ENCODE results near the gene RANGAP1. TPM values are rescaled to one million over a fixed set of nuclear protein-coding genes. Genes with fewer than 3 reads are reported as not detected.

RANGAP1 gene
- total and polyA plus RNA-seq, 2 of the 13 experiments (the other 11 are each of a cell fraction or from before 2014, with no cell fraction given): 51.8 to 83.9 TPM

- TF ChIP-seq CBX5 (CRISPR knock-in tag; IDR thresholded peaks at IDR 0.05; ENCODE audit: borderline replicate concordance) (peak; percentile 50; the same call in 1 of the 2 replicates), MTA1 (CRISPR knock-in tag; IDR thresholded peaks at IDR 0.05; ENCODE audit: borderline replicate concordance) (peak; percentile 79; the same call in 1 of the 2 replicates), ZNF513 (CRISPR knock-in tag; conservative IDR thresholded peaks at IDR 0.05) (no peak), ZNF501 (CRISPR knock-in tag; IDR thresholded peaks at IDR 0.05) (peak; percentile 81), SP4 (CRISPR knock-in tag; IDR thresholded peaks at IDR 0.05) (peak; percentile 59), ZNF784 (CRISPR knock-in tag; IDR thresholded peaks at IDR 0.05; ENCODE audit: borderline replicate concordance) (peak; percentile 60; the same call in 1 of the 2 replicates), ZNF331 (CRISPR knock-in tag; IDR thresholded peaks at IDR 0.05) (peak; percentile 68), ATM (IDR thresholded peaks at IDR 0.05; ENCODE audit: borderline replicate concordance) (no peak), FOXK2 (IDR thresholded peaks at IDR 0.05) (peak; percentile 77), CAMTA2 (CRISPR knock-in tag; IDR thresholded peaks at IDR 0.05; ENCODE audit: borderline replicate concordance) (peak; percentile 33; the same call in 1 of the 2 replicates), WIZ (CRISPR knock-in tag; IDR thresholded peaks at IDR 0.05) (no peak), ARNT (IDR thresholded peaks at IDR 0.05) (no peak), TOPORS (CRISPR knock-in tag; IDR thresholded peaks at IDR 0.05) (peak; percentile 73; the same call in 1 of the 2 replicates), ZNF496 (CRISPR knock-in tag; IDR thresholded peaks at IDR 0.05; ENCODE audit: insufficient replicate concordance) (no peak), REPIN1 (CRISPR knock-in tag; IDR thresholded peaks at IDR 0.05; ENCODE audit: borderline replicate concordance, low read depth) (peak; percentile 73), TGIF2 (CRISPR knock-in tag; IDR thresholded peaks at IDR 0.05) (peak; percentile 92), SMAD3 (CRISPR knock-in tag; IDR thresholded peaks at IDR 0.05) (peak; percentile 82), FOXK1 (CRISPR knock-in tag; IDR thresholded peaks at IDR 0.05; ENCODE audit: borderline replicate concordance, low read depth) (no peak; the same call in 1 of the 2 replicates), HOXA5 (CRISPR knock-in tag; IDR thresholded peaks at IDR 0.05) (peak; percentile 86), KMT2A (CRISPR knock-in tag; IDR thresholded peaks at IDR 0.05) (0 out of 2 replicates have a peak, but pooled peaks have one; percentile 44), ZNF605 (CRISPR knock-in tag; IDR thresholded peaks at IDR 0.05) (peak; percentile 80), HNRNPLL (IDR thresholded peaks at IDR 0.05; ENCODE audit: low read depth, low read length, poor library complexity, severe bottlenecking) (no peak), HNRNPL (IDR thresholded peaks at IDR 0.05; ENCODE audit: low read depth, low read length) (no peak), POLR2A (IDR thresholded peaks at IDR 0.05; ENCODE audit: insufficient read depth in 1 of 2, low read depth in 2 of 2, low read length in 2 of 2) (peak; percentile 31 to 51; a peak in 2 of 4 replicates), IKZF5 (CRISPR knock-in tag; IDR thresholded peaks at IDR 0.05) (peak; percentile 85; the same call in 1 of the 2 replicates), HDAC1 (CRISPR knock-in tag; IDR thresholded peaks at IDR 0.05) (peak; percentile 84), ZNF253 (CRISPR knock-in tag; IDR thresholded peaks at IDR 0.05; ENCODE audit: borderline replicate concordance) (no peak), KDM3A (CRISPR knock-in tag; IDR thresholded peaks at IDR 0.05; ENCODE audit: low read depth) (peak; percentile 63; the same call in 1 of the 2 replicates), POGZ (CRISPR knock-in tag; IDR thresholded peaks at IDR 0.05) (peak; percentile 66; the same call in 1 of the 2 replicates)
- TF ChIP-seq, protein P1, sequence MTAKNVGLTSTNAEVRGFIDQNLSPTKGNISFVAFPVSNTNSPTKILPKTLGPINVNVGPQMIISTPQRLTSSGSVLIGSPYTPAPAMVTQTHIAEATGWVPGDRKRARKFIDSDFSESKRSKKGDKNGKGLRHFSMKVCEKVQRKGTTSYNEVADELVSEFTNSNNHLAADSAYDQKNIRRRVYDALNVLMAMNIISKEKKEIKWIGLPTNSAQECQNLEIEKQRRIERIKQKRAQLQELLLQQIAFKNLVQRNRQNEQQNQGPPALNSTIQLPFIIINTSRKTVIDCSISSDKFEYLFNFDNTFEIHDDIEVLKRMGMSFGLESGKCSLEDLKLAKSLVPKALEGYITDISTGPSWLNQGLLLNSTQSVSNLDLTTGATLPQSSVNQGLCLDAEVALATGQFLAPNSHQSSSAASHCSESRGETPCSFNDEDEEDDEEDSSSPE (CRISPR knock-in tag; IDR thresholded peaks at IDR 0.05): peak; percentile 89
These were observed 22.6 kb upstream of the RANGAP1 start (continued) for GRCh38 chr22:41308544-41308947.
